ENCODE data around the gene TTL.
"Not testable (repeated sequence)": the region's sequence is repeated elsewhere in the genome, so short reads cannot be mapped to it uniquely, and the experiment has no call there.

GRCh38 chr2:112500850-112501484 is 19.0 kb downstream of the TTL start:
- peak in 9 of 11 experiments; percentile 8 to 64 (median 49) for TF ChIP-seq CTCF (IDR thresholded peaks at IDR 0.05 in 8 of 11, conservative IDR thresholded peaks at IDR 0.05 in 3 of 11)
- not testable (repeated sequence) for TF ChIP-seq POLR2A (IDR thresholded peaks at IDR 0.05)

Data from spleen (tissue), 7 donors.